ENCODE results near the gene PROX1. TPM values are rescaled to one million over a fixed set of nuclear protein-coding genes. Genes with fewer than 3 reads are reported as not detected.

PROX1 gene
- polyA plus RNA-seq, 1 donor (not counting 4 experiments of a cell fraction or from before 2014, with no cell fraction given), result 0.20 TPM

DNA sequence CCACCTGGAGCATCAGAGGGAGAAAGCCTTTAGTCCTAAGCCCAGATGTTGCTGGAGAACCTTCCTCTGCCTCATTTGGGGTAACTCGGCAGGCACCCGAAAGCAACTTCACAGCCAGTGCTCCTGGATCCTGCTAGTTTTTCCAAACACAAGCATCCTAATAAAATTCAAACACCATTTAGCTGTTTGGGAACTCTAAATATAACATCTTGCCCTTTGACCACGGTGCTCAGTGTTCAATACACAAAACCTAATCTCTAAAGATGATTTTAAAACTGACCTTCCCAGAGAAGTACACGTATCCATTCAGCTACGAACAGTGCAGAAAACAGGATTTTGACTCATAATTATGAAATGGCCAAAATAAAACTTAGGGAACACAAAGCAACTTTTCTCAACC, 40.3 kb downstream of the PROX1 start:
- no peaks in the 10 kb centered on the region for H3K4me1 ChIP-seq (ENCODE audit: control insufficient read depth, extremely low read depth, insufficient read depth, low read length)
- TF ChIP-seq CTCF (optimal IDR thresholded peaks at IDR 0.05 in 1 of 3, IDR thresholded peaks at IDR 0.05 in 1 of 3, conservative IDR thresholded peaks at IDR 0.05 in 1 of 3; ENCODE audit: extremely low read depth in 1 of 3, insufficient read depth in 2 of 3, low read length in 3 of 3), result no peak
- no peak for TF ChIP-seq EZH2 (IDR thresholded peaks at IDR 0.05; ENCODE audit: low read length)
- no peaks in the 10 kb centered on the region for H3K9me3 ChIP-seq (ENCODE audit: control insufficient read depth, low read depth, low read length)
- H4K20me1 ChIP-seq (ENCODE audit: control insufficient read depth, extremely low read depth, insufficient read depth, low read length), result no peaks in the 10 kb centered on the region
- H3K9me1 ChIP-seq (ENCODE audit: control insufficient read depth, extremely low read depth, insufficient read depth, low read length), result no peaks in the 10 kb centered on the region
- dilution Hi-C loops (cut with MboI; ENCODE audit: extremely low pct_ligation_motif_present, low sequenced_read_pairs), result no loop called here
- no peak overlapping the region for H3K4me2 ChIP-seq (ENCODE audit: control insufficient read depth, extremely low read depth, insufficient read depth, low read depth, low read length)
- FAIRE-seq (no peak), DNase-seq (ENCODE audit: low read depth, low spot score) (no peak)
- no peak overlapping the region for H3K9ac ChIP-seq (ENCODE audit: control insufficient read depth, extremely low read depth, insufficient read depth, low read length)
- no peak overlapping the region for H3K4me3 ChIP-seq (ENCODE audit: control insufficient read depth in 2 of 3, extremely low read depth in 1 of 3, insufficient read depth in 2 of 3, low read depth in 1 of 3, low read length in 3 of 3)
- no peaks in the 10 kb centered on the region for H3K36me3 ChIP-seq (ENCODE audit: control insufficient read depth in 2 of 2, extremely low read depth in 1 of 2, insufficient read depth in 2 of 2, low read length in 2 of 2)
- no peak overlapping the region for H2AFZ ChIP-seq (ENCODE audit: control insufficient read depth, low read length)
- no peaks in the 10 kb centered on the region for H3K79me2 ChIP-seq (ENCODE audit: control insufficient read depth, insufficient read depth, low read length)
- H3K27ac ChIP-seq (ENCODE audit: control insufficient read depth, insufficient read depth, low read length), result no peak overlapping the region
- H3K27me3 ChIP-seq (ENCODE audit: control insufficient read depth, extremely low read depth, insufficient read depth, low read length), result no peaks in the 10 kb centered on the region

DNA sequence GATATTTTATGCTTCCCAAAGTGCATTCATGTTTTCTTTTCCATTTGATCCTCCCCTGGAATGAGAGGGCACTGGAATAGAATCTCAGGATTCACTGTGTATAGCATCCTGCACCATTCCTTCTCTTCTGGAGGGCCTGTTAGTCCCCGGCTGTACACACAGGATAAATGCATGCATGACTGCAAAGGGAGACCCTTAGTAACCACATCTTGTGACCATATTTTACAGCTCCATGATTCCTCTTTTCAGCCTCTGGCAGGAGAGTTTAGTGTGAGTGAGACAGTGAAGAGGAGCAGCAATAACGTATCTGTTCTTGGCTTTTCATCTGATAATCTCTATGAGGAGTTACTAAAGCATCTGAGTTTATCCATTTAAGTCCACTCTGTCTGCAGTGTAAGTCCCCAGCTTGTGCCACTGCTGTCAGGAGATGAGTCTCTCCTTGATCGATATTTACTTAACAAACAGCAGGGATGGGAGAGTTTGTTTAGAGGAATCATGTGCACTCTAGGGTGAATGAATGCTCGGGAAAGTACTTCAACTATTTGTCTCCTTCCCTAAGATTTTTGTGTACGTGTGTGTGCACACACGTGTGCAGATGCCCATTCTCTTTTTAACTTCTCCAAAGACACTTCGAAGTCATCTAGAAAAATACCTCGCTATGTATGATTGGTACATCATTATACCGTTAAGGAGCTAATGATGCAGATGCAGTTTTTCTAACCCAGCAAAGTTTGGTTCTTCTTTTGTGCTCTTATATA, 41.1 kb downstream of the PROX1 start:
- Histone ChIP-seq H3K4me2 (ENCODE audit: control insufficient read depth, extremely low read depth, insufficient read depth, low read depth, low read length) (no peak overlapping the region), H3K27ac (ENCODE audit: control insufficient read depth, insufficient read depth, low read length) (no peak overlapping the region), H3K9me1 (ENCODE audit: control insufficient read depth, extremely low read depth, insufficient read depth, low read length) (no peaks in the 10 kb centered on the region), H4K20me1 (ENCODE audit: control insufficient read depth, extremely low read depth, insufficient read depth, low read length) (no peaks in the 10 kb centered on the region), H3K36me3 (ENCODE audit: control insufficient read depth in 2 of 2, extremely low read depth in 1 of 2, insufficient read depth in 2 of 2, low read length in 2 of 2) (no peaks in the 10 kb centered on the region), H3K79me2 (ENCODE audit: control insufficient read depth, insufficient read depth, low read length) (no peaks in the 10 kb centered on the region), H3K9ac (ENCODE audit: control insufficient read depth, extremely low read depth, insufficient read depth, low read length) (no peak overlapping the region), H2AFZ (ENCODE audit: control insufficient read depth, low read length) (no peak overlapping the region), H3K4me1 (ENCODE audit: control insufficient read depth, extremely low read depth, insufficient read depth, low read length) (no peaks in the 10 kb centered on the region), H3K4me3 (ENCODE audit: control insufficient read depth in 2 of 3, extremely low read depth in 1 of 3, insufficient read depth in 2 of 3, low read depth in 1 of 3, low read length in 3 of 3) (no peak overlapping the region), H3K27me3 (ENCODE audit: control insufficient read depth, extremely low read depth, insufficient read depth, low read length) (no peaks in the 10 kb centered on the region), H3K9me3 (ENCODE audit: control insufficient read depth, low read depth, low read length) (no peaks in the 10 kb centered on the region)
- DNase-seq (ENCODE audit: low read depth, low spot score) (no peak), FAIRE-seq (no peak)
- dilution Hi-C loops (cut with MboI; ENCODE audit: extremely low pct_ligation_motif_present, low sequenced_read_pairs), result no loop called here
- TF ChIP-seq EZH2 (IDR thresholded peaks at IDR 0.05; ENCODE audit: low read length) (no peak), CTCF (optimal IDR thresholded peaks at IDR 0.05 in 1 of 3, IDR thresholded peaks at IDR 0.05 in 1 of 3, conservative IDR thresholded peaks at IDR 0.05 in 1 of 3; ENCODE audit: extremely low read depth in 1 of 3, insufficient read depth in 2 of 3, low read length in 3 of 3) (no peak)

Measured in keratinocyte (primary cell).